Thyroid gland (tissue), 4 donors: ENCODE measurements around the gene ANKZF1.

ENCODE experiments used
- CTCF ChIP-seq, 6 experiments: fragments of 200-600 bp in 3 of 6; fragments of 450-650 bp in 3 of 6; sonication (generic) in 3 of 6; IDR thresholded peaks; one replicate each; pipeline ENCODE4 v1.5.1; 2016 to 2019; ENCODE audit warnings: antibody characterized with exemption in 6 of 6, mild to moderate bottlenecking in 2 of 6, inconsistent platforms in 1 of 6, moderate library complexity in 1 of 6
- POLR2A ChIP-seq, 2 donors: fragments of 450-650 bp; IDR thresholded peaks; one replicate each; pipeline ENCODE4 v1.6.1; 2017; ENCODE audit warnings: antibody characterized with exemption in 2 of 2, mild to moderate bottlenecking in 2 of 2, moderate library complexity in 1 of 2

- TF ChIP-seq CTCF (IDR thresholded peaks at IDR 0.05): no peak
- no peak for TF ChIP-seq POLR2A (IDR thresholded peaks at IDR 0.05)
Measured at GRCh38 chr2:219205981-219206327, 23.7 kb upstream of the ANKZF1 start.
